ENCODE results near the gene CLBA1.
"Not testable (repeated sequence)": the region's sequence is repeated elsewhere in the genome, so short reads cannot be mapped to it uniquely, and the experiment has no call there.

CLBA1 gene

DNA sequence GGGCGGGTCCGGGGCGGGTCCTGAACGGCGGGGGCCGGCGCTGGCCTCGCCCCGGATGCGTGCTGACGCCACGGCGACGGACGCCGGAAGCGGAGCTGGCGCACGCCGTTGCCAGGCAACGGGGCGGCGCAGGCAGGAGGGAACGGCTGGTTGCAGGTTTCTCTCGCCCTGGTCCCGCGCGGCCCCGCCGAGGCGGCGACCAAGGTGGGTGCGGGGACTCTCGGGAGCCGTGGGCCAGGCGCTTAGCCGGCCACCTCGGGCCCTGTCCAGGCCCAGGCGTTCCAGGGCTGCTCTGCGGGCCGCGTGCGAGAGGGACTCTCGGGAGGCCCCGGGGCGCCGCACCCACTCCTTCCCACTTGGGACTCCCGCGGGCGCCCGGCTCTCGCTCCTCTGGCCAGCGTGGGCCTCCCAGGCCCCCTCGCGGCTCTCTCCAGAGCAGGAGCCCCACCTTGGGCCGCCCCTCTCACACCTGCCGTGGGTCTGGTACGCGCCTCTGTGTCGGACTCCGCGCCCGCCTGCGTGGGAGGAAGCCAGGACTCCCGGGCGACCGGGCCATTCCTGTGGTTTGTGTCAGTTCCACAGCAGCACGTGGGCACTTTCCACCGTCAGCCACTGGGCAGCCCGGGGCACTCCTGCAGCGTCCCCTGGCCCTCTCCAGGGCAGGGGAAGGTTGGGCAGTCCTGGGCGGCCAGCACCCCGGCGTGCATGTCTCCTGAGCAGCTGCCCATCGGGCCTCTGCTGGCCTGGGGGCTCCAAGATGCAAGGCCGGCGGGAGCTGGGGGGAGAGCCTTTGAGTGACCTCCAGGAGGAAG is at the start of gene CLBA1:
Gene CLBA1, plus strand, starts transcription at position 114 of the 812 bp plus-strand sequence. Its CDS starts 644 bp downstream, at position 758.
- peak; percentile 91 for DNase-seq

DNA sequence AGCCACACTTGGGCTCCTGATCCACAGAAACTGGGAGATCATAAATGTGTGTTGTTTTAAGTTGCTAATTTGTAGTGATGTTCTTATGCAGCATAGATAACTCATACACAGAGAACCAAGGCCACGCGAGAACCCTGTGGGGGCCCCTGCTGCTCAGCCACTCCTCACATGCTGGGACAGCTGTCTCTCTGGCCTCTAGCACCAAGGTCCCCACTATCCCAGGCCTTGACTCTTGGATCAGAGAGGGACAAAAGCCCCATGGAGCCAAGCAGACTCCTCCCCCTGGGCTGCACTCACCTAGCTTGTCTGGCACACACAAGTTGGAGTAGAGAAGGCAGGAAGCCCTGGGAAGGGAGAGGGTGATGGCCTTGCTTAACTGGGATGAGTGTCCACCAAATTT is 49.6 kb upstream of the CLBA1 start:
- DNase-seq, result no peak

DNA sequence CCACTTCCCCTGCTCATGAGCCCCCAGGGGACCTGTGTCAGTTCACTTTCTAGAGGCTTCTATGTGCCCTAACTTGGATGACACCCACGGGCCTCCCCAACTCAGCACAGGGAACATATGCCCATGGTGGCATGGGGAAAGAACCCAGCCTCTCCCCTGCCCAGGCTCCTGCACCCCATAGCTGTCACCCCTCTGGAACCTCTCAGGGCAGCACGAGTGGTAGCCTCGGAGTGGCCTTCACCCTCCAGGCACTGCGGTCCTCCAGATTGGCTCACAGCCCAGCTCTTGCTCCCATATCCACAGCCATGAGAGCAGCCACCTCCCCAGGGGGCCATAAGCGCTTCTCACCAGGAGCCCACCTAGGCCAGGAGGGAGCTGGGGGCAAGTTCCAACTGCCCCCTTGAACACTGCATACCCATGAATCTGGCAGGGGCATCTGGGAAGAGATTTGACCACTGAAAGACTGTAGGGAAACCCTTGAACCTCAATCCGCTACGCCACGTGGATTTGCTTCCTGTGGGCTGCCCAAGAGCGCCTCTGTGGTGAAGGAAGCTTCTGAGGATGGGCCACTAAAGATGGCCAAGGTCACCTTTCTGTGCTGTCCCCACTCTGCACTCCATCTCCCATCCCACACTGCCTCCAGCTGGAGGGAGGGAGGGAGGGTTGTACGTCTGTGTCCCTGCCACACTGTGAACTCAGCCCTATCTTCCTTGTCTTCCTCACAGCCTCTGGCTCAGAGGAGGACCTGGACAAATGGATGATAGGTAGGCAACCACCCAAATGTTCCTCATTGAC is 49.0 kb upstream of the CLBA1 start:
- DNase-seq, result no peak

DNA sequence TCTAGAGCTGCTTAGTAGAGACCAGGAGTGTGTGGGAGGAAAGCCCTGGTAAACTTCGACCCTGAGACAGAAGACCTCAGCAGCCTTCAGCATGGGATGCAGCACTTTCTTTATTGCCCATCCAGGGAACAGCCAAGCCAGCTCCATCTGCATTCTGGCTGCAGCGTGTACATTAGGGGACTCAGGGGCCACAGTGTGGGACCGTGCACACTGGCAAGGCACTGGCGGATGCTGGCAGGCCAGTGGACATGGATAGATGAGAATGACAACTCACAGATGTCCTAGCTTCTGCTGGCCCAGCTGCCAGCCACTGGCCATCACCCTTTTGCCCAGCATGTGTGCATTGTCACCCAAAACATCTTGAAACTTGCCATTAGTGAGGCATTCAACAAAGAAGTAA is 48.4 kb upstream of the CLBA1 start:
- DNase-seq, result no peak

DNA sequence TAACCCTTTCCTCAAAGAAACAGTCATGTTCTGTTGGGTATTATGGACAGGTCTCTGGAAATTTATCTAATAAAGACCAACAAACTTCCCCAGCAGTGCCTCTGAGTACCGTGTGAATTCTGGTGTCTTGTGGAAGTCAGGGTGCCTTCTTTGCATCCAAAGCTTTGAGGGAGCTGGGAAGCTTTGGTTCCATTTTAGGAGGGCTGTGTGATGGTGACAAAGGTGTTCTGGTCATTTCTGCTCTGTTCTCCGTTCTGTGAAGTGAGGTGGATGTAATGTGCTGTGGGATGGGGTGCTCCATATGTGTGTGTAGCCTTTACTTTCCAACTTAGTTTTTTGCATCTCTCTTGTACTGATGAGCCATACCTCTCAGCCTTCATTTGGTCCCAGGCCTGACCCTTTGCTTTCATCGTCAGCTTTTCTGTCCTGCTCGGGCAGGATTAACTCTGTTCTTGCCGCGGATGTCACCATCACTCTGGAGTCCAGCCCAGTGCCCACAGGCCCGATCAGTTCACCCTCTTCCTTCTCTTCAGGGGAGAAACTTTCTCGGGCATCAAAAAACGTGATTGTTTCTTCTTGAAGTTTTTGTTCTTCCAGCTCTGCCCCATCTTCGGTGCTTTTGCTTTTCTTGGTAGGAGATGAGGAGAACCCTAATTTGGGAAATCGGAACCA is 47.8 kb upstream of the CLBA1 start:
- no peak for DNase-seq

DNA sequence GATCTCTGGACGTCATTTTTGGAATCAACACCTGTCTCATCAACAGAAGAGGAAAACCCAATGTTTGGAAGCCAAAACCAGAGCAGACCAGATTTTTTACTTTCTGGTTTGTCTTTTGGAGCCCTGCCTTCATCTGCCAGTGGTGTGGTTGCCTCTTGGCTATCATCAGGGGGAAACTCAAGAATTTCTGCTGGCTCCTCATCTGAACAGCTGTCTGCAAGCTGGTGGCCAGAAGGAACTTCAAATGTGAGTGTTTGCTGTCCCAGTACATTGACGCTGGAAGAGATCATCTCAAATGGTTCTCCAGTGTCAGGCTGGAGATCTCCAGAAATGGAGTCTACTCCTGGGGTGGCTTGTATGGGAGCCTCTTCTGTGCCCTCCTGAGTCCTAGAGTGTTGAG is 47.2 kb upstream of the CLBA1 start:
- DNase-seq, result no peak

DNA sequence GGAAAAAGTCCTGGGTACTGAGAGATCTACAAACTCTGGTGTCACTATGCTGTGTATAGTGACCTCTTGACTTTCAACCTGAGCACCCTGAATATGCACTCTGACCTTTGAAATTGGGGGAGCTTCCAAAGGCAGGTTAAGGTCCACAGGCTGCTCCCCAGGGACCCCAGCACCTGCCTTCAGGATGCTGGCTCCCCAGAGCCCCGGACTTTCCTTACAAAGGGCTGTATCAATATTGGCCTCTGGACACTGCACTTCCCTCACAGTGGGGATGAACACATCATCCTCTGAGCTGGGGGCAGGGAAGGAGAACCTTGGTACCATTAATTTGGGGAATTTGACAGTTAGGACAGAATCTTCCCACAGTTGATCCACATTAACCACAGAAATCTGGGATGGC is 46.6 kb upstream of the CLBA1 start:
- DNase-seq, result no peak

DNA sequence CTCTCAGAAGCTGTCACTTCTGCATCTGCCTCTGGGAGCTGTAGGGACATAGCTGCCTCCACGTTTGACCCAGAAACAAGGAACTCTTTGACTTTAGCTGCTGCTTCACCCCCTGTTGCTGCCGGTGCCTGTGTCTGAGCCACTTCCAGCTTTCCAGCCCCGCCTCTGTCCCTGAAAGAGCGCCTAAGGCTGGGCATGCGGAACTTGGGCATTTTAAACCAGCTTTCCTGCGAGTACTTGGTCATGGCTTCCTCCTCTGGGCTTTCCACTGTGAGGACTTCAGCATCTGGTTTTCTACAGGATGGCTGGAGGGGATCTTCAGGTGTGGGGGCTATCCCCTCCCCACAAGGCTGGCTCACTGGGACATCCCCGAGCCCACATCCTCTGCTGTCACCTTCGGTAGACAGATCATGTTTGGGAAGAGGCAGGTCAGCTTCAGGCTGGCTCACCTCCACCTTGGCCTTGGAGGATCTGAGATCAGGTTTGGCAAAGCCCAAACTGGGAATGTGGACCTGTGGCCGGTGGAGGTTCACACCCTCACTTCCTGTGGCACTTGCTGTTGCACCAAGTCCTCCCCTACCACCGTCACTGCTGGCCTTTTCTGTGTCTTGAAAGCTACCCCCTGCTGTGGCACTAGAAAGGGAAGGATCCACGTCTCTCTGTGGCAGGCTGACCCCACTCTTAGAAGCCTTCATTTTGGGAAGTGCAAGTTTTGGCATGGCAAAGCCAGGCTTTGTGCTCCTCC is 45.8 kb upstream of the CLBA1 start:
- no peak for DNase-seq

DNA sequence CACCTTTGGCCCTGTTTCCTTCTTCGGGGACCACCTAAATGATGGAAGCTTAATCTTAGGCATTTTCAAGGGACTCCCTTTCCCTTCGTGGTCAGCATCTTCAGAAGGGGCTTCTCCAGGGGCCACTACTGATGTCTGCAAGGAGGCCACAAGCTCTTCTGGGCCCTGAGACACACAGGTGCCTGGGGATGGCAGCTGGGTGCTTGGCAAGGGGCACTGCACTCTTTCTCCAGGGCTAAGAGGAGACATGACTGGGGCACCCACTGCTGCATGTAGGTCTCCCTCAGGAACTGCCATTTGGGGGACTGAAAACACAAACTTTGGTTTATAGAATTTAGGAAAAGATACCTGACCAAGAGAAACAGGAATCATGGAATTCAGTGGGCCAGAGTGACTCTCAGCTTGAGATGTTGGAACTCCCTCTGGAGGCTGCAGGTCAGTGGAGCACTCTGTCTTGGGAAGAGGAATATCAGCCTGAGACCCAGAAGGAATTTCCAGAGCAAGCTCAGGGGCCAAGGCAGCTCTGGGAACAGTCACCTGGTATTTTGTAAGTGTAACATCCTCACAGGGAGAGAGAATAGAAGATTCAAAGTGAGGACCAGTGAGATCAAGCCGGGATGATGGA is 45.0 kb upstream of the CLBA1 start:
- DNase-seq, result peak; percentile 4

DNA sequence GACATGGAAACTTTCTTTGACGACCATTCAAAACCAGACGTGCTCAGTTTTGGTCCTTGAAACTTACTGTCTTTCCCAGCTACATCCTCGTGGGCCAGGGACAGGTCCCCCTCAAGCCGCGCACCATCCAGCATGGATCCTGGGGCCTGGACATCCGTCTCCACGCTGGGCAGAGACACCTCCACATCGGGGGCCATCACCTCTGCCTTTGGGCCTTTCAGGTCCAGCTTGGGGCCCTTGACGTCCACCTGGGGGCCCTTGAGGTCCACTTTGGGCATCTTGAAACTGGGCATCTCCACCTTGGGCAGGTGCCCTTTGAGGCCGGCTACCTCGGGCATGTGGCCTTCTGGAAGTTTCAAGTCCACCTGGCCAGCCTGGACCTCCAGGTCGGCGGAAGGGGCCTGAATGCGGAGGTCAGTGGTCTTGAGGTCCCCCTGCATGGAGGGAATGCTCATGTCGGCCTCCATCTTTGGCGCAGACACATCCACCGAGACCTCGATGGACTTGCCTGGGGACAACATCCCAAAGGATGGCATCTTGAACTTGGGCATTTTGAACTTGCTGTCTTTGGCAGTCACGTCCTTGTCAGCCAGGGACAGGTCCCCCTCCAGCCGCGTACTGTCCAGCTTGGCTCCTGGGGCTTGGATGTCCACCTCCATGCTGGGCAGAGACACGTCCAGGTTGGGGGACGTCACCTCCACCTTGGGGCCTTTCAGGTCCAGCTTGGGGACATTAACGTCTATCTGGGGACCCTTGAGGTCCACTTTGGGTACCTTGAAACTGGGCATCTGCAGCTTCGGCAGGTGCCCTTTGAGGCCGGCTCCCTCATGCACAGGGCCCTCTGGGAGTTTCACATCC is 43.9 kb upstream of the CLBA1 start:
- no peak for DNase-seq

DNA sequence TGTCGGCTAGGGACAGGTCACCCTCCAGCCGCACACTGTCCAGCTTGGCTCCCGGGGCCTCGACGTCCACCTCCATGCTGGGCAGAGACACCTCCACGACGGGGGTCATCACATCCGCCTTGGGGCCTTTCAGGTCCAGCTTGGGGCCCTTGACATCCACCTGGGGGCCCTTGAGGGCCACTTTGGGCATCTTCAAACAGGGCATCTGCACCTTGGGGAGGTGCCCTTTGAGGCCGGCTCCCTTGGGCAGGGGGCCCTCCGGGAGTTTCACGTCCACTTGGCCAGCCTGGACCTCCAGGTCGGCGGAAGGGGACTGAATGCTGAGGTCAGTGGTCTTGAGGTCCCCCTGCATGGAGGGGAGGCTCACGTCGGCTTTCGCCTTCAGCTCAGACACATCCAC is 43.0 kb upstream of the CLBA1 start:
- no peak for DNase-seq

DNA sequence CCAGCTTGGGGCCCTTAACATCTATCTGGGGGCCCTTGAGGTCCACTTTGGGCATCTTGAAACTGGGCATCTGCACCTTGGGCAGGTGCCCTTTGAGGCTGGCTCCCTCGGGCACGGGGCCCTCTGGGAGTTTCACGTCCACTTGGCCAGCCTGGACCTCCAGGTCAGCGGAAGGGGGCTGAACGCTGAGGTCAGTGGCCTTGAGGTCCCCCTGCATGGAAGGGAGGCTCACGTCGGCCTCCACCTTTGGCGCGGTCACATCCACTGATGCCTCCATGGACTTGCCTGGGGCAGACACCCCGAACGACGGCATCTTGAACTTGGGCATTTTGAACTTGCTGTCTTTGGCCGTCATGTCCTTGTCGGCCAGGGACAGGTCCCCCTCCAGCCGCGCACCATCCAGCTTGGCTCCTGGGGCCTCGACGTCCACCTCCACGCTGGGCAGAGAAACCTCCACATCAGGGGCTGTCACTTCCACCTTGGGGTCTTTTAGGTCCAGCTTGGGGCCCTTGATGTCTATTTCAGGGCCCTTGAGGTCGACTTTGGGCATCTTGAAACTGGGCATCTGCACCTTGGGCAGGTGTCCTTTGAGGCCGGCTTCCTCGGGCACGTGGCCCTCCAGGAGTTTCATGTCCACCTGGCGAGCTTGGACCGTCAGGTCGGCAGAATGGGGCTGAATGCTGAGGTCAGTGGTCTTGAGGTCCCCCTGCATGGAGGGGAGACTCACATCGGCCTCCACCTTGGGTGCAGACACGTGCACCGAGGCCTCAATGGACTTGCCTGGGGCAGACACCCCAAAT is 42.2 kb upstream of the CLBA1 start:
- DNase-seq, result not testable (repeated sequence)

DNA sequence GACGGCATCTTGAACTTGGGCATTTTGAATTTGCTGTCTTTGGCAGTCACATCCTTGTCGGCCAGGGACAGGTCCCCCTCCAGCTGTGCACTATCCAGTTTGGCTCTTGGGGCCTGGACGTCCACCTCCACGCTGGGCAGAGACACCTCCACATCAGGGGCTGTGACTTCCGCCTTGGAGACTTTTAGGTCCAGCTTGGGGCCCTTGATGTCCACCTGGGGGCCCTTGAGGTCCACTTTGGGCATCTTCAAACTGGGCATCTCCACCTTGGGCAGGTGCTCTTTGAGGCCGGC is 41.6 kb upstream of the CLBA1 start:
- DNase-seq, result not testable (repeated sequence)

DNA sequence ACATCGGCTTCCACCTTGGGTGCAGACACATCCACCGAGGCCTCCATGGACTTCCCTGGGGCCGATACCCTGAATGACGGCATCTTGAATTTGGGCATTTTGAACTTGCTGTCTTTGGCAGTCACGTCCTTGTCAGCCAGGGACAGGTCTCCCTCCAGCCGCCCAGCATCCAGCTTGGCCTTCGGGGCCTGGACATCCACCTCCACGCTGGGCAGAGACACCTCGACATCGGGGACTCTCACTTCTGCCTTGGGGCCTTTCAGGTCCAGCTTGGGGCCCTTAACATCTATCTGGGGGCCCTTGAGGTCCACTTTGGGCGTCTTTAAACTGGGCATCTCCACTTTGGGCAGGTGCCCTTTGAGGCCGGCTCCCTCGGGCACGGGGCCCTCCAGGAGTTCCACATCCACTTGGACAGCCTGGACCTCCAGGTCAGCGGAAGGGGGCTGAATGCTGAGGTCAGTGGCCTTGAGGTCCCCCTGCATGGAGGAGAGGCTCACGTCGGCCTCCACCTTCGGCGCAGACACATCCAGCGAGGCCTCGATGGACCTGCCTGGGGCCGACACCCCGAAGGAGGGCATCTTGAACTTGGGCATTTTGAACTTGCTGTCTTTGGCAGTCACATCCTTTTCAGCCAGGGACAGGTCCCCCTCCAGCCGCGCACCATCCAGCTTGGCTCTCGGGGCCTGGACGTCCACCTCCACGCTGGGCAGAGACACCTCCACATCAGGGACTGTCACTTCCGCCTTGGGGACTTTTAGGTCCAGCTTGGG is 41.0 kb upstream of the CLBA1 start:
- not testable (repeated sequence) for DNase-seq

DNA sequence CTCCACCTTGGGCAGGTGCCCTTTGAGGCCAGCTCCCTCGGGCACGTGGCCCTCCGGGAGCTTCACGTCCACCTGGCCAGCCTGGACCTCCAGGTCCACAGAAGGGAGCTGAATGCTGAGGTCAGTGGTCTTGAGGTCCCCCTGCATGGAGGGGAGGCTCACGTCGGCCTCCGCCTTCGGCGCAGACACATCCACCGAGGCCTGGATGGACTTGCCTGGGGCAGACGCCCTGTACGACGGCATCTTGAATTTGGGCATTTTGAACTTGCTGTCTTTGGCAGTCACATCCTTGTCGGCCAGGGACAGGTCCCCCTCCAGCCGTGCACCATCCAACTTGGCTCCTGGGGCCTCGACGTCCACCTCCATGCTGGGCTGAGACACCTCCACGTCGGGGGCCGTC is 40.3 kb upstream of the CLBA1 start:
- not testable (repeated sequence) for DNase-seq

DNA sequence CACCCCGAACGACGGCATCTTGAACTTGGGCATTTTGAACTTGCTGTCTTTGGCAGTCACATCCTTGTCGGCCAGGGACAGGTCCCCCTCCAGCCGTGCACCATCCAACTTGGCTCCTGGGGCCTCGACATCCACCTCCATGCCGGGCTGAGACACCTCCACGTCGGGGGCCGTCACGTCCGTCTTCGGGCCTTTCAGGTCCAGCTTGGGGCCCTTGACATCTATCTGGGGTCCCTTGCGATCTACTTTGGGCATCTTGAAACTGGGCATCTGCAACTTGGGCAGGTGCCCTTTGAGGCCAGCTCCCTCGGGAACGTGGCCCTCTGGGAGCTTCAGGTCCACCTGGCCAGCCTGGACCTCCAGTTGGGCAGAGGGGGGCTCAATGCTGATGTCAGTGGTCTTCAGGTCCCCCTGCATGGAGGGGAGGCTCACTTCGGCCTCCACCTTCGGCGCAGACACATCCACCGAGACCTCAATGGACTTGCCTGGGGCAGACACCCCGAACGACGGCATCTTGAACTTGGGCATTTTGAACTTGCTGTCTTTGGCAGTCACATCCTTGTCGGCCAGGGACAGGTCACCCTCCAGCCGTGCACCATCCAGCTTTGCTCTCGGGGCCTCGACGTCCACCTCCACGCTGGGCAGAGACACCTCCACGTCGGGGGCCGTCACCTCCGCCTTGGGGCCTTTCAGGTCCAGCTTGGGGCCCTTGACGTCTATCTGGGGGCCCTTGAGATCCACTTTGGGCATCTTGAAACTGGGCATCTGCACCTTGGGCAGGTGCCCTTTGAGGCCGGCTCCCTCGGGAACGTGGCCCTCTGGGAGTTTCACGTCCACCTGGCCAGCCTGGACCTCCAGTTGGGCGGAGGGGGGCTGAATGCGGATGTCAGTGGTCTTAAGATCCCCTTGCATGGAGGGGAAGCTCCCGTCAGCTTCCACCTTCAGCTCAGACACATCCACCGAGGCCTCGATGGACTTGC is 39.3 kb upstream of the CLBA1 start:
- not testable (repeated sequence) for DNase-seq

DNA sequence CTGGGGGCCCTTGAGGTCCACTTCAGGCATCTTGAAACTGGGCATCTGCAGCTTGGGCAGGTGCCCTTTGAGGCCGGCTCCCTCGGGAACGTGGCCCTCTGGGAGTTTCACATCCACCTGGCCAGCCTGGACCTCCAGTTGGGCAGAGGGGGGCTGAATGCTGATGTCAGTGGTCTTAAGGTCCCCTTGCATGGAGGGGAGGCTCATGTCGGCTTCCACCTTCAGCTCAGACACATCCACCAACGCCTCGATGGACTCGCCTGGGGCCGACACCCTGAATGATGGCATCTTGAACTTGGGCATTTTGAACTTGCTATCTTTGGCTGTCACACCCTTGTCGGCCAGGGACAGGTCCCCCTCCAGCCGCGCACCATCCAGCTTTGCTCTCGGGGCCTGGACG is 38.4 kb upstream of the CLBA1 start:
- not testable (repeated sequence) for DNase-seq

DNA sequence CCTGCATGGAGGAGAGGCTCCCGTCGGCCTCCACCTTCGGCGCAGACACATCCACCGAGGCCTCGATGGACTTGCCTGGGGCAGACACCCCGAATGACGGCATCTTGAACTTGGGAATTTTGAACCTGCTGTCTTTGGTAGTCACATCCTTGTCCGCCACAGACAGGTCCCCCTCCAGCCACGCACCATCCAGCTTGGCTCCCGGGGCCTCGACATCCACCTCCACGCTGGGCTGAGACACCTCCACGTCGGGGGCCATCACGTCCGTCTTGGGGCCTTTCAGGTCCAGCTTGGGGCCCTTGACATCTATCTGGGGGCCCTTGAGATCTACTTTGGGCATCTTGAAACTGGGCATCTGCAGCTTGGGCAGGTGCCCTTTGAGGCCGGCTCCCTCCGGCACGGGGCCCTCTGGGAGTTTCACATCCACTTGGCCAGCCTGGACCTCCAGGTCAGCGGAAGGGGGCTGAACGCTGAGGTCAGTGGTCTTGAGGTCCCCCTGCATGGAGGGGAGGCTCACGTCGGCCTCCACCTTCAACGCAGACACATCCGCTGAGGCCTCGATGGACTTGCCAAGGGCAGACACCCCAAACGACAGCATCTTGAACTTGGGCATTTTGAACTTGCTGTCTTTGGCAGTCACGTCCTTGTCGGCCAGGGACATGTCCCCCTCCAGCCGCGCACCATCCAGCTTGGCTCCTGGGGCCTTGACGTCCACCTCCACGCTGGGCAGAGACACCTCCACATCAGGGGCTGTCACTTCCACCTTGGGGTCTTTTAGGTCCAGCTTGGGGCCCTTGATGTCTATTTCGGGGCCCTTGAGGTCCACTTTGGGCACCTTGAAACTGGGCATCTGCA is 37.5 kb upstream of the CLBA1 start:
- DNase-seq, result not testable (repeated sequence)
